Liver (tissue), 9 donors: ENCODE data around the gene MTHFSD. TPM values are rescaled to one million over a fixed set of nuclear protein-coding genes. Genes with fewer than 3 reads are reported as not detected.

ENCODE experiments used
- DNase-seq: peaks from one replicate; pipeline ENCODE4 v3.0.0-alpha.2; 2017; ENCODE audit warnings: low spot score
- H3K27ac ChIP-seq, 2 donors: one replicate each; pipeline ENCODE4 v1.7.0; 2013; ENCODE audit warnings: inconsistent platforms in 2 of 2, low read length in 2 of 2, control low read depth in 1 of 2, low read depth in 1 of 2, mild to moderate bottlenecking in 1 of 2
- H3K27me3 ChIP-seq, 4 donors: one replicate each; pipeline versions ENCODE4 v1.6.1 to v1.7.0; 2013; ENCODE audit warnings: low read length in 3 of 4, inconsistent platforms in 1 of 4, mild to moderate bottlenecking in 1 of 4, moderate library complexity in 1 of 4; ENCODE audit not compliant: control insufficient read depth in 4 of 4, insufficient read depth in 4 of 4
- H3K36me3 ChIP-seq, 4 donors: one replicate each; pipeline versions ENCODE4 v1.6.1 to v1.7.0; 2013; ENCODE audit warnings: low read length in 3 of 4, mild to moderate bottlenecking in 3 of 4, low read depth in 1 of 4, moderate library complexity in 1 of 4; ENCODE audit not compliant: control insufficient read depth in 4 of 4, insufficient read depth in 3 of 4
- H3K4me1 ChIP-seq, 4 donors: one replicate each; pipeline versions ENCODE4 v1.6.1 to v1.7.0; 2013; ENCODE audit warnings: low read length in 3 of 4, mild to moderate bottlenecking in 3 of 4, moderate library complexity in 1 of 4; ENCODE audit not compliant: control insufficient read depth in 4 of 4, insufficient read depth in 4 of 4
- H3K4me3 ChIP-seq, 3 donors: one replicate each; pipeline versions ENCODE4 v1.6.1 to v1.7.0; 2013; ENCODE audit warnings: low read length in 3 of 3, control low read depth in 1 of 3, low read depth in 1 of 3, mild to moderate bottlenecking in 1 of 3
- H3K9ac ChIP-seq, 2 donors: one replicate each; pipeline ENCODE4 v1.7.0; 2013; ENCODE audit warnings: low read length in 2 of 2, mild to moderate bottlenecking in 2 of 2, moderate library complexity in 2 of 2, control low read depth in 1 of 2, low read depth in 1 of 2
- H3K9me3 ChIP-seq, 4 donors: one replicate each; pipeline versions ENCODE4 v1.6.1 to v1.7.0; 2013; ENCODE audit warnings: low read length in 3 of 4; ENCODE audit not compliant: control insufficient read depth in 4 of 4
- CTCF ChIP-seq: fragments of 150-350 bp; IDR thresholded peaks from 2 replicates; pipeline ENCODE4 v1.5.1; 2017; ENCODE audit warnings: improper control_type of control experiment, low read depth, low read length; ENCODE audit not compliant: missing input control
- FOXA1 ChIP-seq: IDR thresholded peaks from 2 replicates; pipeline ENCODE4 v1.6.1; 2016; ENCODE audit warnings: antibody characterized with exemption
- GABPA ChIP-seq, 2 donors: IDR thresholded peaks in 1 of 2; conservative IDR thresholded peaks in 1 of 2; 2 replicates each; pipeline ENCODE4 v1.6.1; 2016; ENCODE audit warnings: antibody characterized with exemption in 2 of 2, mild to moderate bottlenecking in 1 of 2, moderate library complexity in 1 of 2
- HNF4A ChIP-seq, 2 donors: conservative IDR thresholded peaks; 2 replicates each; pipeline ENCODE4 v1.6.1; 2016; ENCODE audit warnings: antibody characterized with exemption in 2 of 2, mild to moderate bottlenecking in 2 of 2
- HNF4G ChIP-seq: IDR thresholded peaks from 2 replicates; pipeline ENCODE4 v1.6.1; 2016; ENCODE audit warnings: antibody characterized with exemption
- MAX ChIP-seq: IDR thresholded peaks from 2 replicates; pipeline ENCODE4 v1.6.1; 2016; ENCODE audit warnings: antibody characterized with exemption
- RAD21 ChIP-seq, 2 donors: IDR thresholded peaks; 2 replicates each; pipeline ENCODE4 v1.6.1; 2016; ENCODE audit warnings: antibody characterized with exemption in 2 of 2, mild to moderate bottlenecking in 2 of 2
- REST ChIP-seq: IDR thresholded peaks from 2 replicates; pipeline ENCODE4 v1.6.1; 2016; ENCODE audit warnings: antibody characterized with exemption, mild to moderate bottlenecking
- RXRA ChIP-seq, 2 donors: IDR thresholded peaks; 2 replicates each; pipeline ENCODE4 v1.6.1; 2017 to 2018; ENCODE audit warnings: antibody characterized with exemption in 2 of 2, mild to moderate bottlenecking in 1 of 2
- YY1 ChIP-seq: IDR thresholded peaks from 2 replicates; pipeline ENCODE4 v1.6.1; 2016; ENCODE audit warnings: antibody characterized with exemption, mild to moderate bottlenecking
- WGBS: extraction: QIAGEN DNeasy Blood & Tissue Kit; methylation state at CpG from one replicate; pipeline ENCODE4 v1.1.7; 2013; 5-methylcytosine and 5-hydroxymethylcytosine counted together
- polyA plus RNA-seq, 2 donors: library from polyadenylated mRNA; stranded (reverse) in 1 of 2; unstranded in 1 of 2; fragments of 200-250 nt in 1 of 2; fragments of >200 nt in 1 of 2; fragmentation: Nextera tagmentation in 1 of 2; extraction: Ambion mirVana in 1 of 2; gene quantifications; one replicate each; pipeline versions ENCODE4 v1.2.1 to v1.2.3, GENCODE V29; 2013 to 2015
- total RNA-seq, 2 donors: library from RNA; depleted of rRNA; stranded (reverse); fragments of >200 nt; gene quantifications; one replicate each; pipeline ENCODE4 v1.2.3, GENCODE V29; 2014
- donor health status: healthy.
- donor health status: healthy.
- donor health status: healthy.
- donor health status: healthy.
- donor health status: healthy.

MTHFSD gene
- total and polyA plus RNA-seq, 4 donors = 4.6 to 8.1 (median 6.5) TPM

GRCh38 chr16:86565644-86566511 is 10.8 kb upstream of the MTHFSD start:
- TF ChIP-seq YY1 = no peak
- TF ChIP-seq GABPA (IDR thresholded peaks at IDR 0.05 in 1 of 2, conservative IDR thresholded peaks at IDR 0.05 in 1 of 2) = no peak
- H3K4me1 ChIP-seq = peaks cover 2 to 19% (median 6%) of the 10 kb centered on the region in 4 donors
- no peaks in the 10 kb centered on the region for H3K36me3 ChIP-seq
- no peak overlapping the region for H3K27ac ChIP-seq
- H3K9ac ChIP-seq = no peak overlapping the region
- WGBS = 10% methylated on average over 53 of the region's 53 CpGs
- no peak for DNase-seq
- no peaks in the 10 kb centered on the region for H3K9me3 ChIP-seq
- peaks cover 2 to 19% (median 18%) of the 10 kb centered on the region in 4 donors for H3K27me3 ChIP-seq
- H3K4me3 ChIP-seq = no peak overlapping the region

GRCh38 chr16:86565181-86565631 is 10.2 kb upstream of the MTHFSD start:
- Histone ChIP-seq H3K9me3 (no peaks in the 10 kb centered on the region), H3K9ac (no peak overlapping the region), H3K27me3 (peaks cover 2 to 19% (median 15%) of the 10 kb centered on the region in 4 donors), H3K36me3 (no peaks in the 10 kb centered on the region), H3K4me3 (no peak overlapping the region), H3K4me1 (peaks cover 2 to 19% (median 6%) of the 10 kb centered on the region in 4 donors), H3K27ac (no peak overlapping the region)
- DNase-seq = no peak
- 29% methylated on average over 16 of the region's 16 CpGs for WGBS
- TF ChIP-seq CTCF (no peak), HNF4G (no peak), RXRA (IDR thresholded peaks at IDR 0.05) (no peak), HNF4A (conservative IDR thresholded peaks at IDR 0.05) (no peak), GABPA (IDR thresholded peaks at IDR 0.05 in 1 of 2, conservative IDR thresholded peaks at IDR 0.05 in 1 of 2) (no peak), MAX (no peak), FOXA1 (no peak)

- TF ChIP-seq YY1 (peak; percentile 69), RAD21 (IDR thresholded peaks at IDR 0.05) (peak; percentile 99 to 100), HNF4A (conservative IDR thresholded peaks at IDR 0.05) (no peak), CTCF (peak; percentile 100), REST (no peak)
- Histone ChIP-seq H3K4me1 (peaks cover 2 to 19% (median 6%) of the 10 kb centered on the region in 4 donors), H3K36me3 (no peaks in the 10 kb centered on the region), H3K4me3 (peak overlapping the region in 1 of 3 donors; percentile 16), H3K9ac (no peak overlapping the region), H3K27me3 (peaks cover 2 to 19% (median 14%) of the 10 kb centered on the region in 4 donors), H3K9me3 (no peaks in the 10 kb centered on the region), H3K27ac (no peak overlapping the region)
- WGBS = 2% methylated on average over 41 of the region's 41 CpGs
- DNase-seq = peak; percentile 82
Observed at GRCh38 chr16:86563469-86564345, 8.7 kb upstream of the MTHFSD start.
